ENCODE data around the gene ELP1.
A peak's percentile ranks its signal among the peaks of the same experiment; 100 is the strongest.
"Not testable (repeated sequence)": the region's sequence is repeated elsewhere in the genome, so short reads cannot be mapped to it uniquely, and the experiment has no call there.

ELP1 gene

GRCh38 chr9:108848296-108848695, 85.6 kb downstream of the ELP1 start:
- H3K79me1 ChIP-seq (ENCODE audit: low read length); H4K5ac ChIP-seq (ENCODE audit: low read length); H3K9ac ChIP-seq (ENCODE audit: low read length); H3K4me2 ChIP-seq (ENCODE audit: low read length); H3K18ac ChIP-seq (ENCODE audit: low read length); H3K23ac ChIP-seq (ENCODE audit: low read length); H3K36me3 ChIP-seq (ENCODE audit: control insufficient read depth, insufficient read depth, low read length); H3K4me3 ChIP-seq (ENCODE audit: low read length); H2AK5ac ChIP-seq (ENCODE audit: low read length); H3K4ac ChIP-seq (ENCODE audit: low read depth, low read length); DNase-seq; H2BK120ac ChIP-seq (ENCODE audit: low read depth, low read length); H4K8ac ChIP-seq (ENCODE audit: low read depth, low read length); H3K27ac ChIP-seq (ENCODE audit: low read depth, low read length); H3K56ac ChIP-seq (ENCODE audit: low read length); H3K79me2 ChIP-seq (ENCODE audit: control insufficient read depth, insufficient read depth, low read length); H3K4me1 ChIP-seq (ENCODE audit: control insufficient read depth, low read depth, low read length); H3K27me3 ChIP-seq (ENCODE audit: insufficient read depth, low read length, poor library complexity); H2BK5ac ChIP-seq (ENCODE audit: low read length); H2BK15ac ChIP-seq (replicated peaks; ENCODE audit: low read depth): not testable (repeated sequence)
- WGBS (ENCODE audit: extremely low coverage, insufficient coverage, low lambda C conversion rate): no CpG with 5 or more reads among the region's 8 CpGs

DNA sequence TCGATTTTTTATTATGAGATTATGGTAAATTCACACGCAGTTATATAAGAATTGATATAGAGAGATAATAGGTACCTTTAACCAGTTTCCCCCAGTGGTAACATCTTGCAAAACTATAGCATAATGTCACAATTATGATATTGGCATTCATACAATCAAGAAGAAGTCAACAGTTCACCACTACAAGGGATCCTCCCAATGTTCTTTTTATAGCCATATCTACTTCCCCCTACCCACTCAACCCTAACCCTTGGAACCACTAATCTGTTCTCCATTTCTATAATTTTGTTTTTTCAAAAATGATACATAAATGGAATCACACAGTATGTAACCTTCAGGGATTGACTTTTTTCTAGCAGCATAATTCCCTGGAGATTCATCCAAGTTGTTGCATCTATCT, 88.0 kb downstream of the ELP1 start:
- H3K4me1 ChIP-seq (ENCODE audit: control insufficient read depth, low read depth, low read length): no peaks in the 10 kb centered on the region
- no peaks in the 10 kb centered on the region for H3K79me2 ChIP-seq (ENCODE audit: control insufficient read depth, insufficient read depth, low read length)
- no peak overlapping the region for H3K23ac ChIP-seq (ENCODE audit: low read length)
- WGBS (ENCODE audit: extremely low coverage, insufficient coverage, low lambda C conversion rate): 100% methylated on average over 2 of the region's 2 CpGs
- H3K56ac ChIP-seq (ENCODE audit: low read length): no peak overlapping the region
- no peak for DNase-seq
- H2BK15ac ChIP-seq (replicated peaks; ENCODE audit: low read depth): no peak overlapping the region
- no peak overlapping the region for H2AK5ac ChIP-seq (ENCODE audit: low read length)
- no peak overlapping the region for H4K8ac ChIP-seq (ENCODE audit: low read depth, low read length)
- no peak overlapping the region for H2BK120ac ChIP-seq (ENCODE audit: low read depth, low read length)
- no peaks in the 10 kb centered on the region for H3K79me1 ChIP-seq (ENCODE audit: low read length)
- H3K18ac ChIP-seq (ENCODE audit: low read length): no peak overlapping the region
- no peak overlapping the region for H3K27ac ChIP-seq (ENCODE audit: low read depth, low read length)
- no peak overlapping the region for H3K4me2 ChIP-seq (ENCODE audit: low read length)
- no peak overlapping the region for H3K4me3 ChIP-seq (ENCODE audit: low read length)
- H3K36me3 ChIP-seq (ENCODE audit: control insufficient read depth, insufficient read depth, low read length): no peaks in the 10 kb centered on the region
- no peak overlapping the region for H2BK5ac ChIP-seq (ENCODE audit: low read length)
- no peak overlapping the region for H4K5ac ChIP-seq (ENCODE audit: low read length)
- H3K4ac ChIP-seq (ENCODE audit: low read depth, low read length): no peak overlapping the region
- H3K9ac ChIP-seq (ENCODE audit: low read length): no peak overlapping the region
- H3K27me3 ChIP-seq (ENCODE audit: insufficient read depth, low read length, poor library complexity): no peaks in the 10 kb centered on the region

GRCh38 chr9:108845507-108845906, 88.4 kb downstream of the ELP1 start:
- Histone ChIP-seq H3K27ac (ENCODE audit: low read depth, low read length) (no peak overlapping the region), H3K56ac (ENCODE audit: low read length) (no peak overlapping the region), H3K23ac (ENCODE audit: low read length) (no peak overlapping the region), H2AK5ac (ENCODE audit: low read length) (no peak overlapping the region), H3K9ac (ENCODE audit: low read length) (no peak overlapping the region), H3K18ac (ENCODE audit: low read length) (no peak overlapping the region), H3K36me3 (ENCODE audit: control insufficient read depth, insufficient read depth, low read length) (no peaks in the 10 kb centered on the region), H3K27me3 (ENCODE audit: insufficient read depth, low read length, poor library complexity) (no peaks in the 10 kb centered on the region), H3K4ac (ENCODE audit: low read depth, low read length) (no peak overlapping the region), H2BK5ac (ENCODE audit: low read length) (no peak overlapping the region), H3K79me1 (ENCODE audit: low read length) (no peaks in the 10 kb centered on the region), H3K79me2 (ENCODE audit: control insufficient read depth, insufficient read depth, low read length) (no peaks in the 10 kb centered on the region), H3K4me1 (ENCODE audit: control insufficient read depth, low read depth, low read length) (no peaks in the 10 kb centered on the region), H4K5ac (ENCODE audit: low read length) (no peak overlapping the region), H2BK120ac (ENCODE audit: low read depth, low read length) (no peak overlapping the region), H2BK15ac (replicated peaks; ENCODE audit: low read depth) (no peak overlapping the region), H3K4me3 (ENCODE audit: low read length) (no peak overlapping the region), H4K8ac (ENCODE audit: low read depth, low read length) (no peak overlapping the region), H3K4me2 (ENCODE audit: low read length) (no peak overlapping the region)
- WGBS (ENCODE audit: extremely low coverage, insufficient coverage, low lambda C conversion rate): no CpG with 5 or more reads among the region's 5 CpGs
- DNase-seq: no peak

GRCh38 chr9:108844856-108845255, 89.1 kb downstream of the ELP1 start:
- Histone ChIP-seq H3K4me1 (ENCODE audit: control insufficient read depth, low read depth, low read length) (no peaks in the 10 kb centered on the region), H3K18ac (ENCODE audit: low read length) (no peak overlapping the region), H3K79me1 (ENCODE audit: low read length) (no peaks in the 10 kb centered on the region), H3K56ac (ENCODE audit: low read length) (no peak overlapping the region), H4K5ac (ENCODE audit: low read length) (no peak overlapping the region), H3K36me3 (ENCODE audit: control insufficient read depth, insufficient read depth, low read length) (no peaks in the 10 kb centered on the region), H3K23ac (ENCODE audit: low read length) (no peak overlapping the region), H3K4me2 (ENCODE audit: low read length) (no peak overlapping the region), H2BK120ac (ENCODE audit: low read depth, low read length) (no peak overlapping the region), H3K79me2 (ENCODE audit: control insufficient read depth, insufficient read depth, low read length) (no peaks in the 10 kb centered on the region), H3K27ac (ENCODE audit: low read depth, low read length) (no peak overlapping the region), H2BK5ac (ENCODE audit: low read length) (no peak overlapping the region), H3K27me3 (ENCODE audit: insufficient read depth, low read length, poor library complexity) (no peaks in the 10 kb centered on the region), H3K4me3 (ENCODE audit: low read length) (no peak overlapping the region), H3K4ac (ENCODE audit: low read depth, low read length) (no peak overlapping the region), H4K8ac (ENCODE audit: low read depth, low read length) (peak overlapping the region; percentile 42), H2BK15ac (replicated peaks; ENCODE audit: low read depth) (no peak overlapping the region), H3K9ac (ENCODE audit: low read length) (no peak overlapping the region), H2AK5ac (ENCODE audit: low read length) (no peak overlapping the region)
- no CpG with 5 or more reads among the region's 2 CpGs for WGBS (ENCODE audit: extremely low coverage, insufficient coverage, low lambda C conversion rate)
- DNase-seq: no peak

DNA sequence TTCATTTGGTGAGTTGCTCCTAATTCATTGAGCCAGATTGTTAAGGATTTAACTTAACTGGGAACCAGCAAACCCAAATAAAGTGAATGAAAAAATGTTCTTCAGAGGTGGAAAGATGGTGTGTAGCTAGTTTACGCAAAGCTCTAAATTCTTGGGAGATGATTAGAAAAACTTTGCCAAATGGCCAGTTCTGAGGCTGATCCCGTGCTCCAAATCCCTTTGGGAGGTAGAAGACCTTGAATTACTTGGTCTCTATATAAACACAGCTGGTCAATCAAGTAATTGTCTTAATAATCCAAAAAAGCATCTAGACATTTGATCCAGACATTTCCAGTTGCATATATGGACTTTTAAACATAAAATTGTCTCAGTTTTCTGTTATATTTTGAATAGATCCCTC, 89.5 kb downstream of the ELP1 start:
- H3K4me3 ChIP-seq (ENCODE audit: low read length): no peak overlapping the region
- H3K4me2 ChIP-seq (ENCODE audit: low read length): no peak overlapping the region
- no peak overlapping the region for H3K9ac ChIP-seq (ENCODE audit: low read length)
- no peak overlapping the region for H2AK5ac ChIP-seq (ENCODE audit: low read length)
- H3K79me2 ChIP-seq (ENCODE audit: control insufficient read depth, insufficient read depth, low read length): no peaks in the 10 kb centered on the region
- H2BK15ac ChIP-seq (replicated peaks; ENCODE audit: low read depth): no peak overlapping the region
- no peak overlapping the region for H2BK5ac ChIP-seq (ENCODE audit: low read length)
- H4K8ac ChIP-seq (ENCODE audit: low read depth, low read length): no peak overlapping the region
- H2BK120ac ChIP-seq (ENCODE audit: low read depth, low read length): no peak overlapping the region
- H3K4me1 ChIP-seq (ENCODE audit: control insufficient read depth, low read depth, low read length): no peaks in the 10 kb centered on the region
- H3K79me1 ChIP-seq (ENCODE audit: low read length): no peaks in the 10 kb centered on the region
- DNase-seq: no peak
- no peak overlapping the region for H3K4ac ChIP-seq (ENCODE audit: low read depth, low read length)
- no peak overlapping the region for H4K5ac ChIP-seq (ENCODE audit: low read length)
- no peak overlapping the region for H3K56ac ChIP-seq (ENCODE audit: low read length)
- WGBS (ENCODE audit: extremely low coverage, insufficient coverage, low lambda C conversion rate): no CpG with 5 or more reads among the region's 2 CpGs
- no peak overlapping the region for H3K27ac ChIP-seq (ENCODE audit: low read depth, low read length)
- no peak overlapping the region for H3K23ac ChIP-seq (ENCODE audit: low read length)
- H3K36me3 ChIP-seq (ENCODE audit: control insufficient read depth, insufficient read depth, low read length): no peaks in the 10 kb centered on the region
- H3K27me3 ChIP-seq (ENCODE audit: insufficient read depth, low read length, poor library complexity): no peaks in the 10 kb centered on the region
- no peak overlapping the region for H3K18ac ChIP-seq (ENCODE audit: low read length)

DNA sequence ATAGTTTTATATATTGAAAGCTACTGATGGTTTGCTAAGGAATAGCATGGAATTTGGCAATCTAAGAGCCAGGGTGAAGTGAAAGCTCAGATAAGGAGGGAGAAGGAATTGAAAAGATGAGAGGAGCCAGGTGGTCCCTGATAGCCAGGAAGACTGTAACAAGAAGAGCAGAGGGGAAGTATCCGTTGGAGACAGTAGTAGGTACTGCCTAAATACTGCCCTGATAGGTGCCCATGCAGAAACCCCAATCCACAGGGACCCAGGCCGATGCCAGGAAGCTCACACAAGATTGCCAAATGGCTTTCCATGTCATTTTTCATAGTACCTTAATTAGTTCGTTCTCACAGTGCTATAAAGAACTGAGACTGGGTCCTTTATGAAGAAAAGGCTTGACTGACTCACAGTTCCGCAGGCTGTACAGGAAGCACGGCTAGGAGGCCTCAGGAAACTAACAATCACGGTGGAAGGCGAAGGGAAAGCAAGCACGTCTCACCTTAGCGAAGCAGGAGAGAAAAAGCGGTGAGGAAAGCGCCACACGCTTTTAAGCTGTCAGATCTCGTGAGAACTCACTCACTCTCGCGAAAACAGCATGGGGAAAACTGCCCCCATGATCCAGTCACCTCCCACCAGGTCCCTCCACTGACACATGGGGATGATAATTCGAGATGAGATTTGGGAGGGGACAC, 91.2 kb downstream of the ELP1 start:
- H2AK5ac ChIP-seq (ENCODE audit: low read length): no peak overlapping the region
- no peak overlapping the region for H3K18ac ChIP-seq (ENCODE audit: low read length)
- H4K5ac ChIP-seq (ENCODE audit: low read length): no peak overlapping the region
- no peaks in the 10 kb centered on the region for H3K79me2 ChIP-seq (ENCODE audit: control insufficient read depth, insufficient read depth, low read length)
- no peak overlapping the region for H2BK120ac ChIP-seq (ENCODE audit: low read depth, low read length)
- no peak overlapping the region for H3K4me2 ChIP-seq (ENCODE audit: low read length)
- no peaks in the 10 kb centered on the region for H3K4me1 ChIP-seq (ENCODE audit: control insufficient read depth, low read depth, low read length)
- DNase-seq: no peak
- no peaks in the 10 kb centered on the region for H3K36me3 ChIP-seq (ENCODE audit: control insufficient read depth, insufficient read depth, low read length)
- H3K4ac ChIP-seq (ENCODE audit: low read depth, low read length): no peak overlapping the region
- no peak overlapping the region for H3K23ac ChIP-seq (ENCODE audit: low read length)
- no peak overlapping the region for H3K9ac ChIP-seq (ENCODE audit: low read length)
- H3K27me3 ChIP-seq (ENCODE audit: insufficient read depth, low read length, poor library complexity): no peaks in the 10 kb centered on the region
- no peak overlapping the region for H3K4me3 ChIP-seq (ENCODE audit: low read length)
- no peaks in the 10 kb centered on the region for H3K79me1 ChIP-seq (ENCODE audit: low read length)
- no peak overlapping the region for H3K56ac ChIP-seq (ENCODE audit: low read length)
- no CpG with 5 or more reads among the region's 16 CpGs for WGBS (ENCODE audit: extremely low coverage, insufficient coverage, low lambda C conversion rate)
- H3K27ac ChIP-seq (ENCODE audit: low read depth, low read length): no peak overlapping the region
- H4K8ac ChIP-seq (ENCODE audit: low read depth, low read length): no peak overlapping the region
- no peak overlapping the region for H2BK5ac ChIP-seq (ENCODE audit: low read length)
- no peak overlapping the region for H2BK15ac ChIP-seq (replicated peaks; ENCODE audit: low read depth)

Measured in mesendoderm (in vitro differentiated cells).